Measurements from ENCODE around the gene VMAC.

The VMAC gene

GRCh38 chr19:5894704-5895349 lies 9.8 kb upstream of the VMAC start:
- H3K4me2 ChIP-seq (ENCODE audit: low read depth, low read length), result no peak overlapping the region
- TF ChIP-seq EZH2 (optimal IDR thresholded peaks at IDR 0.05; ENCODE audit: low read depth, low read length), result no peak
- no peak for DNase-seq
- H4K20me1 ChIP-seq (ENCODE audit: insufficient read depth, low read length), result peaks cover 15% of the 10 kb centered on the region
- no peaks in the 10 kb centered on the region for H3K4me1 ChIP-seq (ENCODE audit: low read length)
- H3K9ac ChIP-seq (ENCODE audit: low read length), result no peak overlapping the region
- H3K36me3 ChIP-seq (replicated peaks; ENCODE audit: insufficient read depth, low read length), result no peaks in the 10 kb centered on the region
- H3K9me2 ChIP-seq (replicated peaks; ENCODE audit: insufficient read depth, low read length), result no peaks in the 10 kb centered on the region
- no peaks in the 10 kb centered on the region for H3K9me3 ChIP-seq (replicated peaks; ENCODE audit: insufficient read depth, low read length)
- peaks cover 4% of the 10 kb centered on the region; the same call in 1 of the 2 replicates for H3K27me3 ChIP-seq (replicated peaks; ENCODE audit: insufficient read depth, low read length)
- no peak overlapping the region for H3K4me3 ChIP-seq (ENCODE audit: low read length)
- H3F3A ChIP-seq (ENCODE audit: insufficient read depth, low read length), result no peaks in the 10 kb centered on the region
- H3K27ac ChIP-seq (ENCODE audit: low read length), result no peak overlapping the region
- H2AFZ ChIP-seq (ENCODE audit: low read length), result no peak overlapping the region
- H3K79me2 ChIP-seq (ENCODE audit: low read length), result peaks cover 27% of the 10 kb centered on the region

GRCh38 chr19:5895409-5895808 lies 9.3 kb upstream of the VMAC start:
- TF ChIP-seq EZH2 (optimal IDR thresholded peaks at IDR 0.05; ENCODE audit: low read depth, low read length), result no peak
- TF ChIP-seq EZH2phosphoT487 (IDR thresholded peaks at IDR 0.05; ENCODE audit: low read length), result no peak
- TF ChIP-seq CTCF (IDR thresholded peaks at IDR 0.05; ENCODE audit: low read length), result no peak
- Histone ChIP-seq H2AFZ (ENCODE audit: low read length) (no peak overlapping the region), H3K4me3 (ENCODE audit: low read length) (no peak overlapping the region), H3K79me2 (ENCODE audit: low read length) (peaks cover 33% of the 10 kb centered on the region), H3K9me3 (replicated peaks; ENCODE audit: insufficient read depth, low read length) (no peaks in the 10 kb centered on the region), H3K9ac (ENCODE audit: low read length) (no peak overlapping the region), H3K27ac (ENCODE audit: low read length) (no peak overlapping the region), H4K20me1 (ENCODE audit: insufficient read depth, low read length) (peaks cover 21% of the 10 kb centered on the region), H3F3A (ENCODE audit: insufficient read depth, low read length) (no peaks in the 10 kb centered on the region), H3K27me3 (replicated peaks; ENCODE audit: insufficient read depth, low read length) (0 out of 2 replicates have a peak, but pooled peaks cover 4% of the 10 kb centered on the region), H3K9me2 (replicated peaks; ENCODE audit: insufficient read depth, low read length) (no peaks in the 10 kb centered on the region), H3K4me2 (ENCODE audit: low read depth, low read length) (no peak overlapping the region), H3K4me1 (ENCODE audit: low read length) (no peaks in the 10 kb centered on the region), H3K36me3 (replicated peaks; ENCODE audit: insufficient read depth, low read length) (peaks cover 4% of the 10 kb centered on the region; the same call in 1 of the 2 replicates)
- no peak for DNase-seq

GRCh38 chr19:5895890-5896289 lies 8.8 kb upstream of the VMAC start:
- peaks cover 38% of the 10 kb centered on the region for H3K79me2 ChIP-seq (ENCODE audit: low read length)
- no peak overlapping the region for H3K4me2 ChIP-seq (ENCODE audit: low read depth, low read length)
- H3K9ac ChIP-seq (ENCODE audit: low read length), result no peak overlapping the region
- no peak for DNase-seq
- peaks cover 21% of the 10 kb centered on the region for H4K20me1 ChIP-seq (ENCODE audit: insufficient read depth, low read length)
- peaks cover 4% of the 10 kb centered on the region; the same call in 1 of the 2 replicates for H3K36me3 ChIP-seq (replicated peaks; ENCODE audit: insufficient read depth, low read length)
- no peak overlapping the region for H2AFZ ChIP-seq (ENCODE audit: low read length)
- TF ChIP-seq CTCF (IDR thresholded peaks at IDR 0.05; ENCODE audit: low read length) (no peak), EZH2 (optimal IDR thresholded peaks at IDR 0.05; ENCODE audit: low read depth, low read length) (no peak), EZH2phosphoT487 (IDR thresholded peaks at IDR 0.05; ENCODE audit: low read length) (no peak)
- H3K9me3 ChIP-seq (replicated peaks; ENCODE audit: insufficient read depth, low read length), result no peaks in the 10 kb centered on the region
- no peaks in the 10 kb centered on the region for H3K4me1 ChIP-seq (ENCODE audit: low read length)
- no peaks in the 10 kb centered on the region for H3F3A ChIP-seq (ENCODE audit: insufficient read depth, low read length)
- H3K27ac ChIP-seq (ENCODE audit: low read length), result no peak overlapping the region
- no peak overlapping the region for H3K4me3 ChIP-seq (ENCODE audit: low read length)
- no peaks in the 10 kb centered on the region for H3K9me2 ChIP-seq (replicated peaks; ENCODE audit: insufficient read depth, low read length)
- 0 out of 2 replicates have a peak, but pooled peaks cover 4% of the 10 kb centered on the region for H3K27me3 ChIP-seq (replicated peaks; ENCODE audit: insufficient read depth, low read length)
